Gastrocnemius medialis (tissue), 4 donors: ENCODE data around the gene MBD3. TPM values are rescaled to one million over a fixed set of nuclear protein-coding genes. Genes with fewer than 3 reads are reported as not detected.

Experiments
- ATAC-seq, 2 donors: fragments of 150-250 bp; one replicate each; pipeline ENCODE4 v1.9.1; 2016
- DNase-seq, 2 donors: peaks; one replicate each; pipeline ENCODE4 v3.0.0-alpha.2; 2019
- H3K27ac ChIP-seq, 4 donors: fragments of 200-600 bp; sonication (generic); 1 replicate in 1 of 4; 2 replicates in 3 of 4; pipeline ENCODE4 v1.5.1; 2016 to 2018; ENCODE audit warnings: mild to moderate bottlenecking in 2 of 4, moderate library complexity in 1 of 4
- H3K27me3 ChIP-seq, 3 donors: fragments of 200-600 bp; sonication (generic) in 2 of 3; 1 replicate in 1 of 3; 2 replicates in 2 of 3; pipeline versions ENCODE4 v1.5.1 to v1.6.0; 2016 to 2019; ENCODE audit warnings: mild to moderate bottlenecking in 1 of 3, moderate library complexity in 1 of 3
- H3K36me3 ChIP-seq, 2 donors: fragments of 200-600 bp; sonication (generic) in 1 of 2; one replicate each; pipeline ENCODE4 v1.5.1; 2017 to 2018
- H3K4me1 ChIP-seq, 2 donors: fragments of 200-600 bp; sonication (generic) in 1 of 2; one replicate each; pipeline ENCODE4 v1.5.1; 2016 to 2017; ENCODE audit warnings: mild to moderate bottlenecking in 2 of 2
- H3K4me3 ChIP-seq, 4 donors: fragments of 200-600 bp; sonication (generic) in 3 of 4; 1 replicate in 1 of 4; 2 replicates in 3 of 4; pipeline ENCODE4 v1.5.1; 2016 to 2019; ENCODE audit warnings: mild to moderate bottlenecking in 2 of 4
- H3K9me3 ChIP-seq, 3 donors: fragments of 200-600 bp; sonication (generic) in 2 of 3; 1 replicate in 1 of 3; 2 replicates in 2 of 3; pipeline ENCODE4 v1.5.1; 2016 to 2019
- CTCF ChIP-seq, 5 experiments: fragments of 450-650 bp in 3 of 5; fragments of 200-600 bp in 2 of 5; sonication (generic) in 2 of 5; IDR thresholded peaks in 4 of 5; conservative IDR thresholded peaks in 1 of 5; 1 replicate in 4 of 5; 2 replicates in 1 of 5; pipeline ENCODE4 v1.5.1; 2016 to 2019; ENCODE audit warnings: antibody characterized with exemption in 5 of 5, mild to moderate bottlenecking in 3 of 5, moderate library complexity in 3 of 5
- POLR2A ChIP-seq, 2 donors: fragments of 450-650 bp; IDR thresholded peaks; one replicate each; pipeline ENCODE4 v1.6.1; 2017; ENCODE audit warnings: antibody characterized with exemption in 2 of 2, mild to moderate bottlenecking in 2 of 2, moderate library complexity in 2 of 2
- in situ Hi-C, 4 donors: fragments of 200-750 bp; cut with MboI; loops; one replicate each; pipeline versions ENCODE4 v1.15.0 to v1.8.0; 2017; ENCODE audit warnings: low sequenced_read_pairs in 4 of 4
- intact Hi-C: fragments of 100-400 bp; cut with DNase I; formaldehyde crosslinking; loops from one replicate; pipeline ENCODE4 v1.15.1; 2023; ENCODE audit warnings: low total_unique reads
- total RNA-seq, 4 donors: library from RNA; depleted of rRNA; stranded (reverse); fragments of >200 nt; gene quantifications; one replicate each; pipeline versions ENCODE4 v1.1.0 to v1.2.3, GENCODE V29; 2016

MBD3 gene
- total RNA-seq, 4 donors from 2014 or later = 66.9 to 147 (median 118) TPM

- Histone ChIP-seq H3K27ac (no peak overlapping the region), H3K4me1 (no peaks in the 10 kb centered on the region), H3K36me3 (no peaks in the 10 kb centered on the region), H3K9me3 (no peaks in the 10 kb centered on the region), H3K27me3 (peaks cover 38 to 54% (median 49%) of the 10 kb centered on the region in 3 donors), H3K4me3 (no peak overlapping the region)
- in situ Hi-C loops = loop anchor here in 1 of 4 donors (25.0 kb wide), 1 partner anchor 235 kb away; the partner anchor contains the start of gene ONECUT3
- no peak for TF ChIP-seq CTCF (IDR thresholded peaks at IDR 0.05 in 4 of 5, conservative IDR thresholded peaks at IDR 0.05 in 1 of 5)
- no peak for TF ChIP-seq POLR2A (IDR thresholded peaks at IDR 0.05)
- DNase-seq (no peak), ATAC-seq (no peak)
- intact Hi-C loops = no loop called here
These were observed 65.6 kb downstream of the MBD3 start for GRCh38 chr19:1526979-1527649.

DNA sequence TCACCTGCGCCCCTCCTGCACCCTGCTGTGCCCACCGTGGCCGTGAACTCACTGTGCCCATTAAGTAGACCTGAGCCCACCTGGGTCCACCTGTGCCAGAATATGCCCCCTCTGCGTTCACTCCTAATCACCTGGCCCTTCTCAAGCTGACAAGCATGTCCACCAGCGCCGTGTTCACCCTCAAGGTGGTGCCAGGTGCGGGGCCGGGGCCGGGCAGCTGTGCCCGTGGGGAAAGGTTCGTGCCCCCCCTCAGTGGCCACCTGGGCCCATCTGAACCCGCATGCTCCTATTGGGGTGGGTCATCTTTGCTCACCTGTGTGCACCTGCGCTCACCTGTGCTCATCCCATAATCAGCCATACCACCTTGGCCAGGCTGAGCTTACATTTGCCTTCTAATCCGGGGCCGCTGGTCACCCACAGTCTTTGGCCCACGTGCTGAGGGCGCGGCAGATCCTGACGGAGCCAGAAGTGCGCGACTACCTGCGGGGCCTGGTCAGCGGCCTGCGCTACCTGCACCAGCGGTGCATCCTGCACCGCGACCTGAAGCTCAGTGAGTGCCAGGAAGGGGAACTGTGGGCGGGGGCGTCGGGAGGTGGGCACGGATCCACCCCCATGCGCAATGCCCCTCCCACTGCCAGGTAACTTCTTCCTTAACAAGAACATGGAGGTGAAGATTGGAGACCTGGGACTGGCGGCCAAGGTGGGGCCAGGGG, 66.4 kb downstream of the MBD3 start:
- no peaks in the 10 kb centered on the region for H3K4me1 ChIP-seq
- ATAC-seq = no peak
- no peak for DNase-seq
- no peak overlapping the region for H3K27ac ChIP-seq
- H3K27me3 ChIP-seq = peaks cover 34 to 54% (median 45%) of the 10 kb centered on the region in 3 donors
- no peaks in the 10 kb centered on the region for H3K9me3 ChIP-seq
- intact Hi-C loops = no loop called here
- no peaks in the 10 kb centered on the region for H3K36me3 ChIP-seq
- TF ChIP-seq POLR2A (IDR thresholded peaks at IDR 0.05) (no peak), CTCF (IDR thresholded peaks at IDR 0.05 in 4 of 5, conservative IDR thresholded peaks at IDR 0.05 in 1 of 5) (no peak)
- in situ Hi-C loops = loop anchor here in 1 of 4 donors (25.0 kb wide), 1 partner anchor 236 kb away; the partner anchor contains the start of gene ONECUT3
- H3K4me3 ChIP-seq = no peak overlapping the region

DNA sequence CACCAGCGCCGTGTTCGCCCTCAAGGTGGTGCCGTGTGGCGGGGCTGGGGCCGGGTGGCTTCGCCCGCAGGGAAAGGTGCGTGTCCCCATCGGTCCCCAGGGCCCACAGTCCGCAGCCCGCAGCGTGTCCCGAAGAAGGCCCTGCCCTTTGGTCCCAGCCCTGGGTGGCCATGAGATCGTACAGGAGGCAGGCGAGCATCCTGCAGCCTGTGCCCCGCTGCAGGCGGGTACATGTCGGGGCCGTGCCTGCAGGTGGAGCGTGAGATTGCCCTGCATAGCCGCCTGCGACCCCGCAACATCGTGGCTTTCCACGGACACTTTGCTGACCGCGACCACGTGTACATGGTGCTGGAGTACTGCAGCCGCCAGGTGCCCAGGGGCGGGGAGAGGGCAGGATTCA, 67.3 kb downstream of the MBD3 start:
- in situ Hi-C loops = loop anchor here in 1 of 4 donors (25.0 kb wide), 1 partner anchor 237 kb away; the partner anchor contains the start of gene ONECUT3
- ATAC-seq (no peak), DNase-seq (no peak)
- TF ChIP-seq CTCF (IDR thresholded peaks at IDR 0.05 in 4 of 5, conservative IDR thresholded peaks at IDR 0.05 in 1 of 5) (no peak), POLR2A (IDR thresholded peaks at IDR 0.05) (no peak)
- Histone ChIP-seq H3K9me3 (no peaks in the 10 kb centered on the region), H3K36me3 (no peaks in the 10 kb centered on the region), H3K27ac (no peak overlapping the region), H3K27me3 (peaks cover 34 to 54% (median 45%) of the 10 kb centered on the region in 3 donors), H3K4me3 (no peak overlapping the region), H3K4me1 (no peaks in the 10 kb centered on the region)
- intact Hi-C loops = no loop called here

DNA sequence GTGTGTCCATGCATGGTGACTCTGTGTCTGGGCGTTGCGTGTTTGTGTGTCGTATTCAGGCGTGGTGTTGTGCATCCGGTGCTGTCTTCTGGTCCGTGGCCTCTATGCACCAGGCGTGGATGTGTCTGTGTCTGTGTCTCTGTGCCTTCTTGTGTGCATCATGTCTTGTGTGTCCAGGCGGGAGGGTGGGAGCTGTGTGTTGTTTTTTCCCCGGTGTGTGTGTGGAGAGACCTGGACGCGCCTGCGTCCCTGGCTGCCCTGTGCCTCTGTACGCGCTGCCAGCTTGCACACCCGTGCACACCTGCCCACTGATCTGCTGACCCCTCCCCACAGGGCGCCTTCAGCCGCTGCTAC, 67.7 kb downstream of the MBD3 start:
- in situ Hi-C loops = loop anchor here in 1 of 4 donors (25.0 kb wide), 1 partner anchor 237 kb away; the partner anchor contains the start of gene ONECUT3
- Histone ChIP-seq H3K36me3 (no peaks in the 10 kb centered on the region), H3K27ac (no peak overlapping the region), H3K9me3 (no peaks in the 10 kb centered on the region), H3K4me1 (no peaks in the 10 kb centered on the region), H3K4me3 (no peak overlapping the region), H3K27me3 (peaks cover 34 to 52% (median 42%) of the 10 kb centered on the region in 3 donors)
- intact Hi-C loops = no loop called here
- no peak for DNase-seq
- no peak for ATAC-seq
- TF ChIP-seq POLR2A (IDR thresholded peaks at IDR 0.05) = no peak
- TF ChIP-seq CTCF (IDR thresholded peaks at IDR 0.05 in 4 of 5, conservative IDR thresholded peaks at IDR 0.05 in 1 of 5) = no peak
